WTC11 (cell line): ENCODE results near the gene ZNF775. TPM values are rescaled to one million over a fixed set of nuclear protein-coding genes. Genes with fewer than 3 reads are reported as not detected.
A peak's percentile ranks its signal among the peaks of the same experiment; 100 is the strongest.

Experiments
- ATAC-seq: fragments of 200-7000 bp; cut with Tn5 transposase; 2 replicates; pipeline ENCODE4 v1.10.0; 2021; ENCODE audit warnings: mild to moderate bottlenecking, moderate library complexity
- CTCF ChIA-PET: fragments of 300-600 bp; sonication (Branson Sonifier 250); formaldehyde crosslinking; loops from one replicate; lab custom pipeline; 2021; ENCODE audit warnings: antibody characterized with exemption; lab: Charles Lee
- POLR2A ChIA-PET: fragments of 350-600 bp; sonication (Branson Sonifier 250); formaldehyde crosslinking; loops from one replicate; lab custom pipeline; 2021; ENCODE audit warnings: antibody characterized with exemption; lab: Charles Lee
- DNase-seq: peaks from one replicate; pipeline ENCODE4 v3.0.0; 2021; ENCODE audit warnings: low spot score
- H3K27ac Mint-ChIP-seq: 2 replicates; pipeline ENCODE4 v1.8.0; 2021; ENCODE audit warnings: mixed read lengths
- H3K27me3 Mint-ChIP-seq: 2 replicates; pipeline ENCODE4 v1.8.0; 2021; ENCODE audit warnings: low read depth, mild to moderate bottlenecking, moderate library complexity, mixed read lengths
- H3K36me3 Mint-ChIP-seq: 2 replicates; pipeline ENCODE4 v1.8.0; 2021; ENCODE audit warnings: mixed read lengths
- H3K4me1 Mint-ChIP-seq: 2 replicates; pipeline ENCODE4 v1.8.0; 2022; ENCODE audit warnings: mixed read lengths
- H3K4me3 Mint-ChIP-seq: 2 replicates; pipeline ENCODE4 v1.8.0; 2021; ENCODE audit warnings: mild to moderate bottlenecking, moderate library complexity, mixed read lengths
- H3K9me3 Mint-ChIP-seq: 2 replicates; pipeline ENCODE4 v1.8.0; 2021; ENCODE audit warnings: mixed read lengths
- AR ChIP-seq: fragments of 250-450 bp; sonication (Bioruptor Pico); IDR thresholded peaks from 2 replicates; pipeline ENCODE4 v1.9.0; 2021; ENCODE audit warnings: mild to moderate bottlenecking
- ATF6 ChIP-seq: sonication (generic); formaldehyde crosslinking; IDR thresholded peaks from 2 replicates; pipeline ENCODE4 v1.8.1; 2023; ENCODE audit warnings: mild to moderate bottlenecking, missing genetic modification reagents
- CTCF ChIP-seq: fragments of 200-600 bp; IDR thresholded peaks from 2 replicates; pipeline ENCODE4 v1.8.0; 2022; ENCODE audit warnings: antibody characterized with exemption
- MLX ChIP-seq: sonication (generic); formaldehyde crosslinking; IDR thresholded peaks from 2 replicates; pipeline ENCODE4 v1.8.1; 2023; ENCODE audit warnings: mild to moderate bottlenecking, missing genetic modification reagents, moderate library complexity
- MYBL2 ChIP-seq: sonication (generic); formaldehyde crosslinking; IDR thresholded peaks from 2 replicates; pipeline ENCODE4 v1.8.1; 2023; ENCODE audit warnings: mild to moderate bottlenecking, moderate library complexity, missing genetic modification reagents
- NFYB ChIP-seq: sonication (generic); formaldehyde crosslinking; conservative IDR thresholded peaks from 2 replicates; pipeline ENCODE4 v1.8.0; 2022; ENCODE audit warnings: low read depth, missing genetic modification reagents
- OVOL2 ChIP-seq: fragments of 250-450 bp; sonication (Bioruptor Pico); IDR thresholded peaks from 2 replicates; pipeline ENCODE4 v1.9.0; 2021; ENCODE audit warnings: mild to moderate bottlenecking, borderline replicate concordance
- ZBTB43 ChIP-seq: sonication (generic); formaldehyde crosslinking; IDR thresholded peaks from 2 replicates; pipeline ENCODE4 v1.8.1; 2023; ENCODE audit warnings: mild to moderate bottlenecking, missing genetic modification reagents
- ZNF121 ChIP-seq: sonication (generic); formaldehyde crosslinking; IDR thresholded peaks from 2 replicates; pipeline ENCODE4 v1.8.0; 2023; ENCODE audit warnings: missing genetic modification reagents
- ZNF263 ChIP-seq: sonication (generic); formaldehyde crosslinking; IDR thresholded peaks from 2 replicates; pipeline ENCODE4 v1.8.1; 2022; ENCODE audit warnings: low read depth, mild to moderate bottlenecking, moderate library complexity, missing genetic modification reagents
- ZNF317 ChIP-seq: sonication (generic); formaldehyde crosslinking; IDR thresholded peaks from 2 replicates; pipeline ENCODE4 v1.8.1; 2023; ENCODE audit warnings: low read depth, mild to moderate bottlenecking, moderate library complexity, missing genetic modification reagents, borderline replicate concordance
- ZNF512 ChIP-seq: sonication (generic); formaldehyde crosslinking; IDR thresholded peaks from 2 replicates; pipeline ENCODE4 v1.8.1; 2022; ENCODE audit warnings: missing genetic modification reagents, borderline replicate concordance
- ZNF532 ChIP-seq: fragments of 250-450 bp; sonication (Bioruptor Pico); IDR thresholded peaks from 2 replicates; pipeline ENCODE4 v1.9.0; 2021; ENCODE audit warnings: mild to moderate bottlenecking, borderline replicate concordance
- ZNF671 ChIP-seq: fragments of 250-450 bp; sonication (Bioruptor Pico); IDR thresholded peaks from 2 replicates; pipeline ENCODE4 v1.8.0; 2021; ENCODE audit warnings: mild to moderate bottlenecking
- total RNA-seq: library from RNA; stranded (reverse); gene quantifications from 3 replicates; pipeline ENCODE4 v1.2.3, GENCODE V29; 2021

The ZNF775 gene
- total RNA-seq, 1 experiment from 2014 or later = 25.4 TPM

- Mint-ChIP-seq H3K27ac (no peak overlapping the region), H3K9me3 (no peaks in the 10 kb centered on the region), H3K27me3 (no peaks in the 10 kb centered on the region), H3K4me1 (peaks cover 77% of the 10 kb centered on the region), H3K36me3 (peaks cover 25% of the 10 kb centered on the region), H3K4me3 (no peak overlapping the region)
- DNase-seq = peak; percentile 13
- TF ChIP-seq MLX (CRISPR knock-in tag) (no peak), MYBL2 (no peak), ZNF317 (no peak), ZNF121 (CRISPR knock-in tag) (no peak), ZNF671 (CRISPR knock-in tag) (no peak), ZBTB43 (CRISPR knock-in tag) (no peak), CTCF (no peak), OVOL2 (CRISPR knock-in tag) (no peak), ZNF512 (no peak), NFYB (CRISPR knock-in tag) (no peak), ZNF263 (CRISPR knock-in tag) (no peak)
- ChIA-PET POLR2A (no interaction called here), CTCF (no interaction called here)
- ATAC-seq = no peak
Measured at GRCh38 chr7:150396851-150397260, 17.7 kb downstream of the ZNF775 start.

- H3K9me3 Mint-ChIP-seq = no peaks in the 10 kb centered on the region
- ATAC-seq (no peak), DNase-seq (peak; percentile 14)
- no peaks in the 10 kb centered on the region for H3K27me3 Mint-ChIP-seq
- ChIA-PET CTCF (interaction anchor here (1.0 kb wide), 1 partner anchor 62 kb away, joined by 3 read pairs; no protein-coding TSS in a partner anchor), POLR2A (no interaction called here)
- H3K27ac Mint-ChIP-seq = no peak overlapping the region
- H3K36me3 Mint-ChIP-seq = peaks cover 19% of the 10 kb centered on the region
- no peak overlapping the region for H3K4me3 Mint-ChIP-seq
- peaks cover 79% of the 10 kb centered on the region for H3K4me1 Mint-ChIP-seq
- TF ChIP-seq AR (CRISPR knock-in tag) (no peak), ZNF532 (CRISPR knock-in tag) (no peak), ATF6 (CRISPR knock-in tag) (no peak)
Measured at GRCh38 chr7:150397346-150398107, 18.4 kb downstream of the ZNF775 start.
